Fibroblast of pulmonary artery (primary cell): ENCODE measurements around the gene ANLN.
A peak's percentile ranks its signal among the peaks of the same experiment; 100 is the strongest.

Source experiments
- DNase-seq: peaks from one replicate; pipeline ENCODE4 v3.0.0-alpha.2; 2010; ENCODE audit warnings: low read depth
- H3K4me3 ChIP-seq: replicated peaks from 2 replicates; pipeline ENCODE4 v1.5.1; 2011; ENCODE audit warnings: low read depth, mild to moderate bottlenecking, control low read depth, low read length, moderate library complexity
- TF ChIP-seq, protein P1 (sequence below): IDR thresholded peaks from 2 replicates; pipeline ENCODE4 v1.5.1; 2011; ENCODE audit warnings: mild to moderate bottlenecking, control low read depth, low read length, inconsistent platforms; ENCODE audit errors: missing control alignments

Gene ANLN

GRCh38 chr7:36408589-36408988 is 18.9 kb downstream of the ANLN start:
- TF ChIP-seq, protein P1, sequence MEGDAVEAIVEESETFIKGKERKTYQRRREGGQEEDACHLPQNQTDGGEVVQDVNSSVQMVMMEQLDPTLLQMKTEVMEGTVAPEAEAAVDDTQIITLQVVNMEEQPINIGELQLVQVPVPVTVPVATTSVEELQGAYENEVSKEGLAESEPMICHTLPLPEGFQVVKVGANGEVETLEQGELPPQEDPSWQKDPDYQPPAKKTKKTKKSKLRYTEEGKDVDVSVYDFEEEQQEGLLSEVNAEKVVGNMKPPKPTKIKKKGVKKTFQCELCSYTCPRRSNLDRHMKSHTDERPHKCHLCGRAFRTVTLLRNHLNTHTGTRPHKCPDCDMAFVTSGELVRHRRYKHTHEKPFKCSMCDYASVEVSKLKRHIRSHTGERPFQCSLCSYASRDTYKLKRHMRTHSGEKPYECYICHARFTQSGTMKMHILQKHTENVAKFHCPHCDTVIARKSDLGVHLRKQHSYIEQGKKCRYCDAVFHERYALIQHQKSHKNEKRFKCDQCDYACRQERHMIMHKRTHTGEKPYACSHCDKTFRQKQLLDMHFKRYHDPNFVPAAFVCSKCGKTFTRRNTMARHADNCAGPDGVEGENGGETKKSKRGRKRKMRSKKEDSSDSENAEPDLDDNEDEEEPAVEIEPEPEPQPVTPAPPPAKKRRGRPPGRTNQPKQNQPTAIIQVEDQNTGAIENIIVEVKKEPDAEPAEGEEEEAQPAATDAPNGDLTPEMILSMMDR: no peak
- H3K4me3 ChIP-seq: no peak overlapping the region
- peak; percentile 42 for DNase-seq

DNA sequence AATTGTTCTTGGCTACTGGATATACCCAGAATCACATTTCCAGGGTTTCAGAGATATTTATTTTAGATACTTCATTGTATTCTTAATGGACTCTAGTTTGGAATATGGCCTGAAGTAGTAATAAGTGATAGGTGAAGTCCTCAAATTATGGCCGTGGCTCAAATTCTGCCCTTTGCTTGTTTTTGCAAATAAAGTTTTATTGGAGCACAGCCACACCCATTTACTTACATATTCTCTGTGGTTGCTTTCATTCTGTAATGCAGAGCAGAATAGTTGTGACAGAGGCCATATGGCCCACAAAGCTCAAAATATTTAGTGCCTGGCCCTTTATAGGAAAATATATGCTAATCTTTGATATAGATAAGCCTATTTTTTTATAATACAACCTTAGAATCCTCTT is 19.5 kb downstream of the ANLN start:
- no peak for DNase-seq
- TF ChIP-seq, protein P1: no peak

GRCh38 chr7:36415144-36415543 is 25.5 kb downstream of the ANLN start:
- TF ChIP-seq, protein P1: no peak
- H3K4me3 ChIP-seq: no peak overlapping the region
- no peak for DNase-seq

More for the DNA sequence above, 19.5 kb downstream of the ANLN start:
- H3K4me3 ChIP-seq: no peak overlapping the region

DNA sequence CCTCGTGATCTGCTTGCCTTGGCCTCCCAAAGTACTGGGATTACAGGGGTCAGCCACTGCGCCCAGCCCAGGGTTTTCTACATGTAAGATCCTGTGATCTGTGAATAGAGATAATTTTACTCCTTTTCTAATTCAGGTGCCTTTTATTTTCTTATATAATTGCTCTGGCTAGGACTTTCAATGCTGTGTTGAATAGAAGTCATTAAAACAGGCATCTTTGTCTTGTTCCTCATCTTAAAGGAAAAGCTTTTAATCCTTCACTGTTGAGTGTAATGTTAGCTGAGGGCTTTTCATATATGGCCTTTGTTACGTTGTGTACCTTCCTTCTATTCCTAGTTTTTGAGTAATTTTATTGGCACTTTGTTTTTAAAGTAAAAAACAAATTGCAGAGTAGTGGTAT is 26.6 kb downstream of the ANLN start:
- DNase-seq: no peak
- H3K4me3 ChIP-seq: no peak overlapping the region
- TF ChIP-seq, protein P1: no peak

- DNase-seq: no peak
- TF ChIP-seq, protein P1: no peak
- no peak overlapping the region for H3K4me3 ChIP-seq
These were observed 30.6 kb downstream of the ANLN start for GRCh38 chr7:36420307-36420706.

- H3K4me3 ChIP-seq: no peak overlapping the region
- TF ChIP-seq, protein P1: no peak
- no peak for DNase-seq
These were observed 32.4 kb downstream of the ANLN start for GRCh38 chr7:36422072-36422471.

DNA sequence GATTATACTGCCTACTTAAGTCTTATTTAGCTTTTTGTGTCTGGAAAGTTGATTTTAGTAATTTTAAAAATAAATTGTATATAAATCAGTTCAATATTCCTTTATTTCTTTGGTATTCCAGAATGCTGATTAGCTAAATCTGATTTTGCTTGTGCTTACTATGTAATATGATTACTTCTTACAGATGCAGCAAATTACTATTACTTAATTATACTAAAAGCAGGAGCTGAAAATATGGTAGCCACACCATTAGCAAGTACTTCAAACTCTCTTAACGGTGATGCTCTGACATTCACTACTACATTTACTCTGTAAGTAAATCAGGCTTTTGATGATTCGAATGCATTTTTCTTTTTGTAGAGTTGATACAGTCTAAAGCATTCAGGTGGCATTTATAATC is 34.0 kb downstream of the ANLN start:
- no peak overlapping the region for H3K4me3 ChIP-seq
- TF ChIP-seq, protein P1: no peak
- no peak for DNase-seq
